HG03432 (cell line): ENCODE data around the gene PEAK1.
A peak's percentile ranks its signal among the peaks of the same experiment; 100 is the strongest.
"Not testable (repeated sequence)": the region's sequence is repeated elsewhere in the genome, so short reads cannot be mapped to it uniquely, and the experiment has no call there.

Experiments used
- ATAC-seq: cut with Tn5 transposase; IDR thresholded peaks from one replicate; pipeline ENCODE4 v1.9.1; 2021; ENCODE audit warnings: mild to moderate bottlenecking, moderate library complexity; ENCODE audit not compliant: unreplicated experiment

Gene PEAK1

GRCh38 chr15:77426377-77426776 lies 6.5 kb upstream of the PEAK1 start:
- ATAC-seq = no peak

DNA sequence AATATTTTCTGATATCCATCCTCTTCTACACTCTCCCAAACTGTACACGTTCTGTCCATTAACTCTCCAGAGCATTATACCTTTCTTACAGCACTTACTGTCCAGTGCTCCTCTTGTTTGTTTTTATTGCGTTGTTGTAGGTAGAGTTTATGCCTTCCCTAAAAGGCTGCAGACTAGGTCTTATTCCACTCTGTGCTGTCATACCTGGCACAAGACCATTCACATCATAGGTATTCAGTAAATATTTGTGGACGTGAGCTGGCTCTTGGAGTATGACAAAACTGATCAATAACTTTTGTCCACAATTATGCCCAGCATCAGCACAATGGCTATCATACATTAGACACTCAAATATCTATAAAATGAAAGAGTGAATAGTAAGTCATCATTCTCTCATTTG lies 5.2 kb upstream of the PEAK1 start:
- ATAC-seq = no peak

DNA sequence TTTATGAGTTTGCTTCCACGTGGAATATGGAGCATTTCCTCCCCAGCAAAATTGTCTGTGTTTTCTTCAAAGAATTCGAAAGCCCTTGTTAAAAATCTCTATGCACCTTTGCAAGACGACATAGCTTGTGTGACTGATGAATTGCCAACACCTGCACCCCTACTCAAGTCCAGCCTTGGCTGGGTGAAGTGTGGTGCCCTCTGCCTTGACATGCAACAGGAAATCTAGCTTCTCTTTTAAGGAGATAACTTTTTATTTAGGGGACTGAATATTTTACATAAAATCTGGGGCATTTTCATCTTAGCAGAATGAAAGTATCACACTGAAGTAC lies 1.4 kb upstream of the PEAK1 start:
- ATAC-seq = no peak

DNA sequence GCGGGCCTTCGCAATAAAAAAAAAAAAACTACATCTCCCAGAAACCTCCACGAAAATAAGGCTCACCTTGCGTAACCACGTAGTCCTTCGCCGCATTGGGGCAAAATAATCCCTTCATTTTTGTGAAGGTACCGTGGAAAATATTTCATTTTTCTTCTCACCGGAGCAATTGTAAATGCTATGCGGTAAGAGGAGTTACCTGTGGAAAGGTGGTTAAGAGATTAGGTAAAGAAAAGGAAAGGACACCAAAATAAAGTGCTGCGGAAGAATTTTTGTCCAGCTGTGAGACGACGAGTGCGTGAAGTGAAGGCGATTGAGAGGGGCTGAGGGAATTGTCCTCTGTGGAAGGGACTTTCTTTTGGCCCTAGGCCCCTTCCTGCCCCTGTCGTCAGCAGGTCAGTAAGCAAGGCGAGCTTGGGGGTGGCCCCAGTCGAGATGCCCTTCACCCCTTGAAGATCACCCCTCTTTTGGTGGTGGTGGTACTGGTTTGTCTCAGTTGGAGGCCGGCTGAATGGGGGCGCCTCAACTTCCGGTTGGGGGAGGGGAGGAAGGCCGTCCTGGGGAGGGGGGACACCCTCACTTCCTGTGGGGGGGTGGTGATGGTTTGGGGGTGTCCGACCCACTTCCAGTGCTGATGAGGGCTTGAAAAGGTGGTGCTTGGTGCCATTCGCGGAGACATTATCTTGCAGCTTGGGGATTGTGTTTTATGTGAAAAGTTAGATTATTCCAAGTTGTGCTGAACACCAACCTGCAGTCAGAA lies 886 bp upstream of the PEAK1 start, which contains the start of gene HMG20A:
HMG20A (plus strand) TSS at position 279 of the 760 bp plus-strand sequence. CDS start 37,520 bp downstream, outside the sequence.
- peak; percentile 47 for ATAC-seq

DNA sequence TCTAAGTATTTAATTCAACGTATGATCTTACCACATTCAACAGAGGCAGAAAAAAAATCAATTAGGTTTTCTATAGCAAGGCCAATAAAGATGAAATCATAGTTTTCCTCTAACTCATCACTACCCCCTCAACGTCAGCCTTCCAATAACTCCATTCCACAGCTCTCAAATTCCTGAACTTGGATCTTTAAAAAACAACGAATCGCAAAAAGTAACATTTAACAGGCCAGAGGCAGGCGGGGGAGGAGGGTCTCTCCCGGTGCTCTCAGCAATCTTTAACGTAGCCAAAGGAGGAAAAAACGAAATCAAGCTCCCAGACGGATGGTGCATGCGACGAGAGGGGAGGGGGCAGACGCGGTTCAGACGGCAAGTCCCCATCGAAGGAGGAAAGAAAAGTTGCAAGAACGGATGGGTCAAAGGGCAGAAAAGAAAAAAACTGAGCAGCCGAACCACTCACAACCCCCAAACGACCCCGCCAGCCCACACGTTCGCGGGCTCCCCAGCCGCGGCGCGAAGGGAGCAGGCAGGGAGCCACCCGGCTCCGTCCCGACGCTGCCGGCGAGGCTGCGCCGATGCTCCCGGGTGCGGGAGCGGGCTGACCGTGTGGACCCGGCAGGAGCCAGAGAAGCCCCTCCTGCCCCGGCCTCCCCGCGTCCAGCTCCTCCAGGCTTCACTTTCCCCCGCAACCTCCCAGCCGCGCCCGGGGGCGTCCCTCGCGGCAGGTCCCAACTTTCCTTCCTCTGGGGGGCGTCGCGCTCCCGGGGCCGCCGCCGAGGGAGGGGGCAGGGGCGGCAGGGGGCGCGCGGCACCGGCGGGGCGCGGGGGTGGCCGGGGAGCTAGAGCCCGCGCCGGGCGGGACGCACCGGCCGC lies 703 bp downstream of the PEAK1 start:
- ATAC-seq = peak; percentile 33

DNA sequence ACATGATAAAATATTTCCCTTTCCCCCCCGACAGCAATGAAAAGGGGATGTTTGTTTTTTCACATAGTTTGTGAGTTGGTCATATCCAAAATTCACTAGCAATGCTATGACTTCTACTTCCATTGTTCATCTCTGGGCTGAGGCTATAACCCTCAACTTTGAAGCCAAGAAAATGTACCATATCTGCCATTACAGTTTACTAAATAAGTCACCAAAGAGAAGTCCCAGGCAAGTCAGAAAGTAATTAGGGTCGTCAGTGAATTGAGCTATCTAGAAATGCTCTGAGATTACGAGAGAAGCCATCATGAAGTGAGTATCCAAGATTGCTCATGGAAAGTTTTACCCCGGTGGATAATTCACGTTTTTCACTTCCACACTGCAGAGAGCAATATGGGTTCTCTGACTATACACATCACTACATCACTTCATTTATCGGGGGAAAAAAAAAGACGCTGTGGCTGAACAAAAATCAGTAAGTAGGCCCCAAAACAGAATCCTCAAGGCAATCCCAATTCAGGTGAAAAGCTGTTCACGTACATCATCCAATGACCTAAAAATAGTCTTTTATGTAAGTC lies 1.4 kb downstream of the PEAK1 start:
- ATAC-seq = no peak

GRCh38 chr15:77417602-77418001 lies 2.3 kb downstream of the PEAK1 start:
- no peak for ATAC-seq

GRCh38 chr15:77416954-77417353 lies 3.0 kb downstream of the PEAK1 start:
- ATAC-seq = no peak

GRCh38 chr15:77416148-77416455 lies 3.8 kb downstream of the PEAK1 start:
- no peak for ATAC-seq

DNA sequence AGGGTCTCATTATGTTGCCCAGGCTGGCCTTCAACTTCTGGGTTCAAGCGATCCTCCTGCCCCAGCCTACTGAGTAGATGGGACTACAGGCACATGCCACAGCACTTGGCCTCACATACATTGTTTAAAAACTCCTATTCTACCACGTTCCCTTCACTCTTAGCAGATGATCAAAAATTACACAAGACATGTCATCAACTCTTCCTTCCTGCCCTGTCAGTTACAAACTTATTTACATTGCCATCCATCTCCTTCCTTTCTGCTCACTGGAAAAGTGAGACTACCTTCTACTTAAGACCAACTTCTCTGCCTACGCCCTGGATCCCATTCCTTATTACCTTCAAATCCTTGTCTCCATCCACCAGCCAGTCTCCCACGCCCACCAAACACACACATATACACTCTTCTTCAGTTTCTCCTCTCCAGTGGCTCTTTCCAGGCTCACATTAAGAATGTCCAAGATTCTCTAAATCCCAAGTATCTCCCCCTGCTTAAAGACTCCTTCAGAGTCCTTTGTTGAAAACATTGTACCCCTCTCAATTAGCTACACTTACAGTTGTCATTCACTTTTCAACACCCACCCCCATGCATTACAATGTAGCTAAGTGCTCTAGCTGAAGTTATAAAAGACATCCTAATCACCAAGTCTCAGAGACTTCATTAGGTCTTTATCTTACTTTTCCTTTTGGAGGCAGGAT lies 4.3 kb downstream of the PEAK1 start:
- ATAC-seq = no peak

DNA sequence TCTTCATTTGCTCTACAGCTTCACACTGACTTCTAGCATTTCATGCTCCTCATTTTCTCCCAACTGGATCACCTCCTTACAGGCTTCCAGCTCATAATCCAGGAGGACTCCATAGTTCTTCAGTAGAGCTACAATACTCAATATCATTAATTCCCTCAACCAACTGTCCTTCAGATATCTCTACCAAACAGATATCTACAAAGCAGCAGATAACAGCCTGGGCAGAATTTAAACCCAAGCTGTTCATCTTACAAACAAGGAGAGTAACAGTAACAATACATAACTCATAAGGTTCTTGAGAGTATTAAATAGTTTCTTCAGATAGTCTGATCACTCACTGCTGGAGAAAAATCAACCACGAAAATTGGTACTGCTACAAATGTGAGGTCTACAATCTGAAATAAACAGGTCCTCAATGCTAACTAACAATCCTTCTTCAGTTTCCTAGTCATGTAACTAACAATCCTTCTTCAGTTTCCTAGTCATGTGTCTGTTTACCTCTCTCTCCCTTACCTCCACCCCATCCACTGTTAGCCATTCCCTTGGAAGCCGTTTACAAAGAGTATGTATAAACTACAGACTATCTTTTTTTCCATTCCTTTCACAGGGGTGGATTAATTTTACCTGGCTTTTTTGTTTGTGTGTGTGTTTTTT lies 5.0 kb downstream of the PEAK1 start:
- ATAC-seq = no peak

- no peak for ATAC-seq
These were observed 6.1 kb downstream of the PEAK1 start for GRCh38 chr15:77413699-77414349.

DNA sequence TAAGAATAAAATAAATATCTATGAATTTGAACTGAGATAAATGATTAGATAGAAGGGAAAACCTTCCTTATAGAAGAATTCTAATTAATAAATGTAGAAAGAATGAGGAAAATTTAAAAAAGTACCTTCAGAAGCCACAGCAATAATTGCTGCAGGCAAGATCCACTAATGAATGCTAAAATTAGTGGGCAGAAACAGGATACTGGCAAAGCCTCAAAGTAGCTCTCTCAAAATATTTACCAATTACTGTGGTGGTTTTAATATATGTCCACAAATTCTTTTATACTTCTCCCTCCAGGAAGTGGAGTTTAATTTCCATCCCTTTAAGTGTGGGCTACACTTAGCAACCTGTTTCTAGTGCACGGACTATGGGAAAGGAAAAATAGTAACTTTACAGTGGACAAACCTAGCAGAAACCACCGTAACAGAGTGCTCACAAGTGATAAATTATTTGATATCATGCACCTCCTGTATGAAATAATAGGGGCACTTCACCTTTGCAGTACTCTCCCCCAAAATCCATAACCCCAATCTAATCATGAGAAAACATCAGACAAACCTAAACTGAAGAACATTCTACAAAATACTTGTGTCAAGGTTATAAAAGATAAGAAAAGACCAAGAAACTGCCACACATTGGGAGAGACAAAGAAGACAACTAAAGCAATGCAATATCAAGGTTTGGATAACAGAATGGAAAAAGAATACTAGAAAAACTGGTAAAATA lies 6.8 kb downstream of the PEAK1 start:
- ATAC-seq = no peak

DNA sequence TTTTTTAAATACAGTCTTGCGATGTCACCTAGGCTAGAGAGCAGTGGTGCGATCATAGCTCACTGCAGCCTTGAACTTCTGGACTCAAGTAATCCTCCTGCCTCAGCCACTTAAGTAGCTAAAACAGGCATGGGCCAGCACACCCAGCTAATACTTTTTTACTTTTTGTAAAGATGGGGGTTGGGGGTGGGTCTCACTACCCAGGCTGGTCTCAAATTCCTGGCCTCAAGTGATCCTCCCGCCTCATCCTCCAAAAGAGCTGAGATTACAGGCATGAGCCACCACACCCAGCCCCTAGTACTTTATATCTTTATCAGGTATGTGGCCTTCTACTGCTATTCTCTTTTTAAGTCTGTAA lies 8.3 kb downstream of the PEAK1 start:
- no peak for ATAC-seq

GRCh38 chr15:77410701-77411618 lies 8.9 kb downstream of the PEAK1 start:
- no peak for ATAC-seq

DNA sequence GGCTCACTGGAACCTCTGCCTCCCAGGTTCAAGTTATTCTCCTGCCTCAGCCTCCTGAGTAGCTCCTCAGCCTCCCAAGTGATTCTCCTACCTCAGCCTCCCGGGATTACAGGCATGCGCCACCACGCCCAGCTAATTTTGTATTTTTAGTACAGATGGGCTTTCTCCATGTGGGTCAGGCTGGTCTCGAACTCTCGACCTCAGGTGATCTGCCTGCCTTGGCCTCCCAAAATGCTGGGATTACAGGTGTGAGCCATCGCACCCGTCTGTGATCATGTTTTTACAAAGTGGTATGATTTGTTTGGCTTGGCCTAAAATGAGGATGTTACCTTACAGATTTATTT lies 9.8 kb downstream of the PEAK1 start:
- ATAC-seq = not testable (repeated sequence)

- ATAC-seq = peak; percentile 60
These were observed 10.4 kb downstream of the PEAK1 start for GRCh38 chr15:77409259-77410156.

DNA sequence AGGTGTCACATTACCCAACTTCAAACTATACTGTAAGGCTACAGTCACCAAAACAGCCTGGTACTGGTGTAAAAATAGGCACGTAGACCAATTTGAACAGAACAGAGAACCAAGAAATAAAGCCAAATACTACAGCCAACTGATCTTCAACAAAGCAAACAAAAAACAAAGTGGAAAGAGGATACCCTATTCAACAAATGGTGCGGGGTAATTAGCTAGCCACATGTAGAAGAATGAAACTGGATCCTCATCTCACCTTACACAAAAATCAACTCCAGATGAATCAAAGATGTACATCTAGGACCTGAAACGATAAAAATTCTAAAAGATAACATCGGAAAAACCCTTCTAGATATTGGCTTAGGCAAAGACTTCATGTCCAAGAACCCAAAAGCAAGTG lies 13.1 kb downstream of the PEAK1 start:
- no peak for ATAC-seq
